ENCODE data around the gene KRR1.

DNA sequence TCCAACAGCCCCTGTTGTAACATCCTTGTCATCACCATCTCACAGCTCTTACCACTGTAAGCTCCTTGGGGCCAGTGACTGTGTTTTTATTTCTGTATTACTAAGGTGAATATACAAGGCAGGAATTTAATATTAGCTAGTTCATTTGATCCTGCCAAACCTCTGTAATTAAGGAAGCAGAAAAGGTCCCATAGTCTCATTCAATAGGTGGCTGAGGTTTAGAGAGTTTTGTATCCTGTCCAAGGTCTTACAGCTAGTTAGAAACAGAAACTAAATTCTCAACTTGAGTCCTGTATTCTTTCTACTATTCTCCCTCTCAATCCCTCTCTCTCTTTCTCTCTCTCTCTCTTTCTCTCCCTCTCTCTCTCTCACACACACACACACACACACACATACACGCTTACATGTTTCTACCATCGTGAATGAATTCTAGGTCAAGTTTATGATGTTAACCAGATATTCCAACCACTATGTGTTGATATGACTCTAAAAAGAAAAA, 31.4 kb downstream of the KRR1 start:
- no peak for TF ChIP-seq EP300 (IDR thresholded peaks at IDR 0.05; ENCODE audit: borderline replicate concordance)
- no peak for TF ChIP-seq RAD21 (IDR thresholded peaks at IDR 0.05; ENCODE audit: low read depth)
- TF ChIP-seq, protein P1, sequence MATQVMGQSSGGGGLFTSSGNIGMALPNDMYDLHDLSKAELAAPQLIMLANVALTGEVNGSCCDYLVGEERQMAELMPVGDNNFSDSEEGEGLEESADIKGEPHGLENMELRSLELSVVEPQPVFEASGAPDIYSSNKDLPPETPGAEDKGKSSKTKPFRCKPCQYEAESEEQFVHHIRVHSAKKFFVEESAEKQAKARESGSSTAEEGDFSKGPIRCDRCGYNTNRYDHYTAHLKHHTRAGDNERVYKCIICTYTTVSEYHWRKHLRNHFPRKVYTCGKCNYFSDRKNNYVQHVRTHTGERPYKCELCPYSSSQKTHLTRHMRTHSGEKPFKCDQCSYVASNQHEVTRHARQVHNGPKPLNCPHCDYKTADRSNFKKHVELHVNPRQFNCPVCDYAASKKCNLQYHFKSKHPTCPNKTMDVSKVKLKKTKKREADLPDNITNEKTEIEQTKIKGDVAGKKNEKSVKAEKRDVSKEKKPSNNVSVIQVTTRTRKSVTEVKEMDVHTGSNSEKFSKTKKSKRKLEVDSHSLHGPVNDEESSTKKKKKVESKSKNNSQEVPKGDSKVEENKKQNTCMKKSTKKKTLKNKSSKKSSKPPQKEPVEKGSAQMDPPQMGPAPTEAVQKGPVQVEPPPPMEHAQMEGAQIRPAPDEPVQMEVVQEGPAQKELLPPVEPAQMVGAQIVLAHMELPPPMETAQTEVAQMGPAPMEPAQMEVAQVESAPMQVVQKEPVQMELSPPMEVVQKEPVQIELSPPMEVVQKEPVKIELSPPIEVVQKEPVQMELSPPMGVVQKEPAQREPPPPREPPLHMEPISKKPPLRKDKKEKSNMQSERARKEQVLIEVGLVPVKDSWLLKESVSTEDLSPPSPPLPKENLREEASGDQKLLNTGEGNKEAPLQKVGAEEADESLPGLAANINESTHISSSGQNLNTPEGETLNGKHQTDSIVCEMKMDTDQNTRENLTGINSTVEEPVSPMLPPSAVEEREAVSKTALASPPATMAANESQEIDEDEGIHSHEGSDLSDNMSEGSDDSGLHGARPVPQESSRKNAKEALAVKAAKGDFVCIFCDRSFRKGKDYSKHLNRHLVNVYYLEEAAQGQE (IDR thresholded peaks at IDR 0.05; ENCODE audit: low read depth) = no peak
- TF ChIP-seq CREB1 (IDR thresholded peaks at IDR 0.05; ENCODE audit: low read depth) = no peak
- no peak for TF ChIP-seq TAF1 (IDR thresholded peaks at IDR 0.05; ENCODE audit: low read depth)
- no peak for TF ChIP-seq TEAD4 (IDR thresholded peaks at IDR 0.05)
- no peak for TF ChIP-seq YY1 (IDR thresholded peaks at IDR 0.05; ENCODE audit: low read depth)
- TF ChIP-seq, protein P2, sequence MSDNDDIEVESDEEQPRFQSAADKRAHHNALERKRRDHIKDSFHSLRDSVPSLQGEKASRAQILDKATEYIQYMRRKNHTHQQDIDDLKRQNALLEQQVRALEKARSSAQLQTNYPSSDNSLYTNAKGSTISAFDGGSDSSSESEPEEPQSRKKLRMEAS (IDR thresholded peaks at IDR 0.05) = no peak
- TF ChIP-seq ZBTB7A (IDR thresholded peaks at IDR 0.05; ENCODE audit: low read depth) = no peak
- TF ChIP-seq TCF12 (IDR thresholded peaks at IDR 0.05; ENCODE audit: low read depth) = no peak
- no peak for TF ChIP-seq FOXM1 (IDR thresholded peaks at IDR 0.05; ENCODE audit: borderline replicate concordance, low read depth)
- TF ChIP-seq CEBPB (IDR thresholded peaks at IDR 0.05) = no peak
- TF ChIP-seq, protein P3, sequence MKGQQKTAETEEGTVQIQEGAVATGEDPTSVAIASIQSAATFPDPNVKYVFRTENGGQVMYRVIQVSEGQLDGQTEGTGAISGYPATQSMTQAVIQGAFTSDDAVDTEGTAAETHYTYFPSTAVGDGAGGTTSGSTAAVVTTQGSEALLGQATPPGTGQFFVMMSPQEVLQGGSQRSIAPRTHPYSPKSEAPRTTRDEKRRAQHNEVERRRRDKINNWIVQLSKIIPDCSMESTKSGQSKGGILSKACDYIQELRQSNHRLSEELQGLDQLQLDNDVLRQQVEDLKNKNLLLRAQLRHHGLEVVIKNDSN (IDR thresholded peaks at IDR 0.05) = no peak

Data from Ishikawa (cell line).